Stomach (tissue), 4 donors: Measurements from ENCODE around the gene PPP2CA.

Source experiments
- CTCF ChIP-seq, 7 experiments: fragments of 450-650 bp in 4 of 7; fragments of 200-600 bp in 3 of 7; sonication (generic) in 3 of 7; IDR thresholded peaks; one replicate each; pipeline ENCODE4 v1.5.1; 2016 to 2019; ENCODE audit warnings: antibody characterized with exemption in 7 of 7, control low read depth in 2 of 7, mild to moderate bottlenecking in 1 of 7
- EP300 ChIP-seq: sonication (generic); formaldehyde crosslinking; IDR thresholded peaks from one replicate; pipeline ENCODE4 v1.6.1; 2017; ENCODE audit warnings: antibody characterized with exemption
- POLR2A ChIP-seq, 4 donors: fragments of 450-650 bp; IDR thresholded peaks; one replicate each; pipeline ENCODE4 v1.6.1; 2016; ENCODE audit warnings: antibody characterized with exemption in 4 of 4, control low read depth in 2 of 4, mild to moderate bottlenecking in 1 of 4, moderate library complexity in 1 of 4
- POLR2AphosphoS5 ChIP-seq, 3 donors: sonication (generic); formaldehyde crosslinking; IDR thresholded peaks; one replicate each; pipeline ENCODE4 v1.6.1; 2016; ENCODE audit warnings: antibody characterized with exemption in 3 of 3

- no peak for TF ChIP-seq POLR2A (IDR thresholded peaks at IDR 0.05)
- no peak for TF ChIP-seq EP300
- TF ChIP-seq POLR2AphosphoS5 (IDR thresholded peaks at IDR 0.05) = no peak
- no peak for TF ChIP-seq CTCF (IDR thresholded peaks at IDR 0.05)
Measured at GRCh38 chr5:134171972-134172371, 53.9 kb downstream of the PPP2CA start.
